ENCODE results near the gene ANKRD6.

The ANKRD6 gene

DNA sequence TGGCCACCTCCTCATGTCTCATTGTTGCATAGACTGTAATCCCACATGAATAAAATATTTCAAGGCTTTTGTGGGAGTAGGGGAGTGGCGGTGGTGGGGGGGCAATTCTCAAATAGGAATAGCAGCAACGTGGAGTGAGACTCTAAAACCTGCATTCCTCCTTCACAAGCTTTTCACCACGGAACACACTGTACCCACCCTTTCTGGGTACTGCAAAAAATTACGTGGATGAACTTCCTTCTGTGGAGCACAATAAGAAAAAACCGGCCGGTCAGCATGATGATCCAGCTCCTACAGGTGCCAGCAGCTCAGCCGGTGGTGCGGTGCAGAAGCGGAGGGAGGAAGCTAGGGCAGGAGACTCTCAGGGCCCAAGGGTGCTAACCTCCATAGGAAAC lies 19.9 kb upstream of the ANKRD6 start:
- no peak for DNase-seq (ENCODE audit: low spot score)

DNA sequence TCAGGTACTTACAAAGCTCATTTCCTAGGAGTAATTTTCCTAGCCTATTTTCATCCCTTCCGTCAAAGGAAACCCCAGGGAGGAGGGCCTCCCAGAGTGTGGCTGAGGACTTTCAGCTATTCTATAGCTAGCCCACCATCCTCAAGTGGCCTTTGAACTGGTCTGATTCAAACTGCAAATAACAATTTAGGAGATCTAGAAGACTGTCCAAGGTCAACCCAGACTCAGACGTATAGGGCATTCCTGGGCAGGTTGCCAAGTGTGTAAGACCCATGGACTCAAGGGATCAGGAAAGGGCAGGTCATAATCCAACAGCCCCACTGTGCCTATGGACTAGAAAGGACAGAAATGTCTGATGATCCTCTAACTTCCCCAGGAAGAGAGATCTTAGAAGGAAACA lies 18.7 kb upstream of the ANKRD6 start:
- DNase-seq (ENCODE audit: low spot score), result no peak

DNA sequence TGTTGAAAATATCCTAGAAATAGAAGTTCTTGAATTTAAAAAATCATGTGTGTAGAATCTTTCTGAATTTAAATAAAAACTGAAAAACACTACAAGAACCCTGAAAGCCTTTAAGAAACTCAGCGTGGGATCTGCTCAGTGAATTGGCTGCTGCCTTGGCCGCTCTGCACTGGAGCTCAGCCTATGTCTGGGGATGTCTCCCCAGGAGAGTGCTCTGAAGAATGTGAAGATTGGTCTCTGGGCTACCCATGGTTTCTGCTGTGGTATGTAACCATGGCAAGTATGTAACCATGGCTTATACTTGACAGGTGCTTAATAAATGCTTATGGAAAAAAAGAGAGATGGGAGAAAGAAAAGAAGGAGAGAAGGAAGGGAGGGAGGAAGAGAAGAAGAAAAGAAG lies 17.8 kb upstream of the ANKRD6 start:
- no peak for DNase-seq (ENCODE audit: low spot score)

DNA sequence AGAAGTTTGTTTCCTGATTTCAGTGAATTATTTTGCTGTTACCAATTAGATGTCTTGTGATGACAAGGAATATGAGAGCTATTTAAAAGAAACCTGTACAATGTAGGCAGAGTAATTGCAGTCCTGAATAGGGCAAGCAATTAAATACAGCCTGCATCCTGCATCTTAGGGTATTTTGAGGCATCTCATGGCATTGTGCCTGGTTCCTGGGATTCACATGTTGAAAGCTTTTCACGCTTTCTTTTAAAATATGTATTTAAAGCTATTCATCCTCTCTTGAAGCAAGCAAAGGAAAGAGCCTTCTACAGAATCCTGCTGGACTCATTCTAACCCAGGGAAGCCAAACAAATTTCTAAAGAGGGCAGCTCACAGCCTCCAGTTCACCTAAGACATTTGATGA lies 16.2 kb upstream of the ANKRD6 start:
- DNase-seq (ENCODE audit: low spot score), result no peak

DNA sequence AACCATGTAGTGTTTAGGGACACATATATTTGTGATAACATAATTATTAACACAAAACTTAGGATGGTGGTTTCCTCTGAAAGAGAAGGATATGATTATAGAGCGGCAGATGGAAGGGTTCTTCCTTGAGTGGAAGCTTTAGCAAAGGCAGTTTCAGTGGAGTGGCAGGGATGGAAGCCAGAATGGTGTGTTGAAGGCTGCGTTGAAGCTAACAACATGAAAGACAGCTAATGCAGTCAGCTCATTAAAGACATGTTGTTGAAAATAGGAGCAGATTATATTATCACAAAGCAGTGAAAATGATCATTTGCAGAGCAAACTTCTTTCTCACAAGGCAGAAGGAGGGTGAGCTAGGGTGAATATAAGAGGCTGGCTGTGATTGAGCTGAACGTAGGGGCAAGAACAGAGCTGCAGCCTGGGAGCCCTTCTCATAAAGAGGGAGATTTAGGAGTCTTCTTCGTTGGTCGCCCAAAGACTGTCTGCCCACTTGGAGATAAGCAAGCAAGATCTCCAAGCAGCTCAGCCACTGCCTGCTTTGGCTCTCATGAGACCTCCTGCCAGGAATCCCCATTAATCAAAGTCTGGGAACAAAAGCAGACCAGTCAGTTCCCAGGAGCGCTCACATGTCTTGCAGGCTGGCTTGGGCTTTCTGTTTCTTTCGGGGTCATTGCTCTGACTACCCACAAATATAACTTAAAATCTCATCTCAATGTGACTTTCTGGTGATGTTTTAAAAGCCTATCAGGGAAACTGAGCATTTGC lies 2.6 kb upstream of the ANKRD6 start:
- no peak for DNase-seq (ENCODE audit: low spot score)

DNA sequence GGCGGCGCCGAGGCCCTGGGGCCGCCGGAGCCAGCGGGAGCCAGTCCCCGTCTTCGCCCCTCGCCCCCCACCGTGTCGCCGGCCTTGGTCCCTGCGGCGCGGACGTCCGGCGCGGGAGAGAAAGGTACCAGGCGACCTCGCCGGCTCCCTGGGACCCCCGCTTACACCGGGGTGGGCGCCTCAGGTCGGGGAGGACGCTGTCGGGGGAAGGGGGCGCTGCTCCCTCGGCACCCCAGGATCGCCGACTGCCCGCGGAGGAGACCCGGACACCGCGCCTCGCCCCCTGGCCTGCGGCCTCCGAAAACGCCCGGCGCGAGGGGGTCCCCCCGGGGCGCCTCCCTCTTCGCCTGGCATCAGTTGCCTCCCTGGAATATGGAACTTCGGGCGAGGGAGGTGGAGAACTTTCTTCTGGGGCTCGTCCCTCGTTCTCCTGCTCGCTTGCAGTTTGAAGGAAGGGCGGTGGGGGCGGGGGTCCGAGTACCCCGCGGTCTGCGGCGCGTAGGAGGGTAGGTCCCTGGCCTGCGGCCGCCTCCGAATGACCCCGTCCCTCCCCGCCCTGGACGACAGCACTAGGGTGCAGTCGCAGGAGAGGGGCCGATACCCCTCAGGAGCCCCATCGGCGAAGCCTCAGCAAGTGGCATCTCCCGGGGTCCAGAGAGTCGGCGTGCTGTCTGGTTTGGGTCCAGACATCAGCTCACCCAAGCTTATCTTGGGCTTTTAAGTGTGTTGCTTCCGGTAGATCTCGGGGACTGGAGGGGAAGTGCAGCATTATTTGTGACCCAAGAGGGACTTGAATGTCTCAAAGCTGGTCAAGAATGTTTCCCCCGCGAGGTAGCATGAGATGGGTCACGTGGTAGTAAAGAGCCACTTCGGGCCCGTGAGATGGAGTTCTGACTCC lies 549 bp downstream of the ANKRD6 start:
- DNase-seq (ENCODE audit: low spot score), result no peak

DNA sequence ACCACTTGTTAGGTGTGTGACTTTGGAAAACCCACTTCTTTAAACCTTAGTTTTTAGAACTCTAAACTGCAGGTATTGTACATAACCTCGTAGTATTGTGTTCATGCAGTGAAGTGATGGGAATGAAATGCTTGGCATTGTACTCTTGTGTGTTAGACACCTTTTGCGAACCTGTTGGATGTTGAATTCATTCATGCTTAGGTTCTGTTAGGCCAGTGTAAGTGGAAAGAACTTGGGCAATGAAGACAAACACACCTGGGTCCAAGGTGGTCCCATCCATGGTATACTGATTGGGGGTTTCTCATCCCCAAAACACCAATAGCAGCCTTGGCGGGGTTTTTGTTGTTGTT lies 1.2 kb downstream of the ANKRD6 start:
- DNase-seq (ENCODE audit: low spot score), result no peak

DNA sequence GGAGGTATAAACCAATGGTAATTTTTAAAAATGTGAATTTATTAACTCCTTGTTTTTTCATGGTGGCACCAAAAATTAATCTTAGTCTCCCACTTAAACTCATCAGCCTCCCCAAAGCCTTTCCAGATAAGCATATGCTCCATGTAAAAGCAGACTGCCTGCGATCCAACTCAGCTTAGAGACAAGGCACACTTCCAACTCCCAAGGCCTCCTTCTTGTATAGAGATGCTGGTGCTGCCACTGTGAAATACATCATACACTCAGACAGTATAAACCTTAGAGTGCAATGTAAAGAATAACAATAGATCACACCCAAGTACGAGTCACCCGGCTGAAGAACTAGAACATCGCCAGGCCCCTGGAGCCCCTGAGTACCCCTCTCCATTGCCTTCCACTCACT lies 2.0 kb downstream of the ANKRD6 start:
- DNase-seq (ENCODE audit: low spot score), result no peak

DNA sequence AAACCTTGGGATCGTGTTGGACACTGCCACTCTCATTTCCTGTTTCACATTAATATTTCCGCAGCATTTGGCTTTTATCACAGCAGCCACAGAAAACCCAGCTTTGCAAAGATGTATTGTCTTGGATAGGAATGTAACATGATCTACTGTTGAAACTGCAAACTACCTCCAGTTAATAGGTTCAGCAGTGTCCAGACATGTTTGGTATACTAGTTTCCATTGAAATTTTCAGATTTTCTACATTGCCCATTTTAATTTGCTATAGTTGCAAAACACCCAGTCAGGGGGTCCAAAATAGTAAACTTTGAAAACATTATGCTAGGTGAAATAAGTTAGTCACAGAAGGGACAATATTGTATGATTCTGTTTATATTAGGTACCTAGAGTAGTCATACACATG lies 3.3 kb downstream of the ANKRD6 start:
- no peak for DNase-seq (ENCODE audit: low spot score)

DNA sequence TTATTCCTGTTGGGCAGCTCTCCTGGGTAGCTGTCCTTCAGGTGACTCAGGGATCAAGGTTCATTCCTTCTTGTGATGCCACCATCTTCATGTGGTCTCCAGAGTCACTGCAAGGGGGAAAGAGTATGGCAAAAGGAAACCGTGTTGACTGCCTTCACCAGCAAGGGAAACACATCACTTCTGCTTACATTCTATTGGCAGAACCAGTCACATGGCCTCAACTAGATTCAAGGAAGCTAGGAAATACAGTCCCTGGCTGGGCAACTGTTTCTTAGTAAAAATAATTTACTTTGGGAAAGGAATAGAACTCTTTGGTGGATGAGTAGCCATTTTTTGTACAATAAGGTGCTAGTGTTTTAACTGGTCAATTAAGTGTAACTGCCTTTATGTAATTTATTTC lies 5.3 kb downstream of the ANKRD6 start:
- DNase-seq (ENCODE audit: low spot score), result no peak

DNA sequence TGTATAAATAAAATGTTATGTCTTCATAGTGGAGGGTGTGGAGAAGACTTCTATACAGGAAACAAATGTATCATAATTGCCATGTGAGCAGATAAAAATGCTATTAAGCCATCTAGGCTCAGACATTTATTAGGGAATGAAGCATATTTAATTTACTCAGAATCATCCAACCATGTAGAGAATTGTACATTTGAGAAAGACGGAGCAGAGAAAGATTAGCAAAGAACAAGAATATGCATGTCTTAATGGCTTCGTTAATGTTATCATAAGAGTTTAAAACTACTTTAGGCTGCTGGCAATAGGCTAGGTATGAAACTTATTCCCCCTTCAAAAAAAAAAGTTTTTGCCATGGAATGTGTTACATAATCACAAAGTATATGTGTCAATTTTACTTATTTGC lies 6.1 kb downstream of the ANKRD6 start:
- no peak for DNase-seq (ENCODE audit: low spot score)

DNA sequence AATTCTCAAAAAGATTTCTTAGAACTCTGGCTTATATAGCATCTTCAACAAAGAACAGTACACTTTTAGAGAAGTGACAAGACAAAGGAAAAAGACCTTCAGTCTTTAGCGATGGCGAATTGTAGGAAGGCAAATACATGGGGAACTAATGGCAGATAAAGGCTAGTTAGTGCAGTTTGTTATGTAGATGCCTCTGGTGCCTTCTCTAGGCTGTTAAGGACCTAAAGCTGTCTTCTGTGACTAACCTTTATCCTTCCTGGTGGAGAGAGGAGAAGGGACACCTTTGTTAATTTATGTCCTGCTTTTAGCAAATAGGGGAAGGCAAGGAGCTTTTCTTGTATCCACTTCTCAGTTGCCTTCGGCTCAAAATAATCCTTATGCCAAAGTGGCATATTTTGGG lies 7.2 kb downstream of the ANKRD6 start:
- DNase-seq (ENCODE audit: low spot score), result no peak

DNA sequence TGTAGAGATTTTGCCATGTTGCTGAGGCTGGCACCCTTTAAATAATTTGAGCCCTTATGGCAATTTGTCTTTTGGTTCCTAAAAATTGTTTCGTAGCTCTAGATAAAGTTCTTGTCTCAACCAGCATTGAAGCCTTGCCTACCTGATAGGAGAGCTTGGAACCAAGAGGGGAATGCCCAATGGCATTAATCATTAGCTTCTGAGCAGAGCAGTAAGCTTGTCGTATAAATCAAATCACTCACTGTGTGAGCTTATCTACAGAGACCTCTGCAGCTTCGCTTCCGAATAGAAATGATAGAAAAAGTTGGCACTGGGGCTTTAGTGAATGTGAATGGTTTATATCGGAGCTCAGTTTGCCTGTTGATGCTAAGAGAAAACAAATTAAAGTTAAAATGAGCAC lies 10.7 kb downstream of the ANKRD6 start:
- DNase-seq (ENCODE audit: low spot score), result no peak

DNA sequence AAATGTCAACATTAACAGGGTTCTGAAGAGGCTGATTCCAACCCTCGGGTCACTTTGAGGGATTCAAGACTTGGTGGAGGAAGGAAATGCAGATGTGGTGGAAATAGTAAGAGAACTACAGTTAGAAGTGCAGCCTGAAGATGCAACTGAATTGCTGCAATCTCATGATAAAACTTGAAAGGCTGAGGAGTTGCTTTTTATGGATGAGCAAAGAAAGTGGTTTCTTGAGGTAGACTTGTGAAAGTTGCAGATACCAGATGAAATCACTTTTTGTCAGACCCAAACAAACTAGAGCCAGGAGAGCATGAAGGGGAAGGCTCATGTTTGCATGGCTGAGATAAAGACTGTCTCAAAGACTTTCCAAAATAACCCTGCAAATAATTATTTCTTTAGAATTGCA lies 16.2 kb downstream of the ANKRD6 start:
- no peak for DNase-seq (ENCODE audit: low spot score)

DNA sequence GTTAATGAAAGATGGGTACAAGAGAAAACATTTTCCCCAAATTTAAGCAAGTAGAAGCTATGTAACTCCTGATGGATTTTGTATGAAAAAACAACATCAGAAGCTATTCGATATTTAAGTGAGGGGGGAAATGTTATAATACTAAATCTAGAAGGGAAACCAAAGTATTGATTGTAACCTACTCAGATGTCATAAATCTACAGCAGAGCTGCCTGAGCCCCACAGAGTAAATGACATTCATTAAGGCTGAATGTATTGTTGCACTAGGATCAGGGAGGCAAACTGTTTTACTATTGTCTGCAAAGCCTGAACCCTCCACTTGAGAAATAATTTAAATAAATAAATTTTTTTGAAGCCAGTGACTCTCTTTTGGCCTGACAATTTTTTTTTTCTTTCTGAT lies 19.3 kb downstream of the ANKRD6 start:
- DNase-seq (ENCODE audit: low spot score), result no peak

DNA sequence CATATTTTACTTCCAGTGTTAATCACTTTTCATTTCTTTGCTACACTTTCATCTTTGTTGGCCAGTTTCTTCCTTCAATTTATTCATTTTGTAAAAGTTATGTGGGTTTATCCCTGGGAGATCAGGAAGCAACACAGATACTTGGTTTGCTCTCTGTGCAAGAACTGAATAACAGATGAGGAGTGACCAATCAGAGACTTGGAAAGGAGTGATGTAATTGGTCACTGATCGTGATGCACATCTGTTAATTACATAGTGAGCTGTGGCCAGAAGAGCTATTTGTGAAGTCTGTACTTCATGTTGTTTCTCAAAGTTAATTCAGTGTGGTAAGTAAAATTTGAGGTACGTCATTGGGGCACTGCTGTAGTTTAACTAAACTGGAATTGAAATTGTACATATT lies 21.3 kb downstream of the ANKRD6 start:
- DNase-seq (ENCODE audit: low spot score), result no peak

DNA sequence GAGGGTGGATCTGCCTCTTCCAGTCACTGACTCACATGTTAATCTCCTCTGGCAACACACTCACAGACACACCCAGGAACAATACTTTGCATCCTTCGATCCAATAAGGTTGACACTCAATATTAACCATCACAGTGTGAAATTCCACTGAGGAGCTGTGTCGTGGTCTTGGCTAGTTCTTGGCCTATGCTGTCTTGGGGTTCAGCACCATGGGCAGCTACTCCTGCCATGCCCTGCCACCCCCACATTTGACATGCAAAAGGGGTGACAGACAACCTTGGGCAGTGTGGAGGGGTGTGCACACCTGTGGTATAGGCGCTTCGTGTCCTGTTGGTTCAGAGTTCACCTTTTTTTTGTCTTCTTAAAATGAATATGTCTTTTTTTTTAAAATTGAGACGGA lies 25.8 kb downstream of the ANKRD6 start:
- DNase-seq (ENCODE audit: low spot score), result no peak

DNA sequence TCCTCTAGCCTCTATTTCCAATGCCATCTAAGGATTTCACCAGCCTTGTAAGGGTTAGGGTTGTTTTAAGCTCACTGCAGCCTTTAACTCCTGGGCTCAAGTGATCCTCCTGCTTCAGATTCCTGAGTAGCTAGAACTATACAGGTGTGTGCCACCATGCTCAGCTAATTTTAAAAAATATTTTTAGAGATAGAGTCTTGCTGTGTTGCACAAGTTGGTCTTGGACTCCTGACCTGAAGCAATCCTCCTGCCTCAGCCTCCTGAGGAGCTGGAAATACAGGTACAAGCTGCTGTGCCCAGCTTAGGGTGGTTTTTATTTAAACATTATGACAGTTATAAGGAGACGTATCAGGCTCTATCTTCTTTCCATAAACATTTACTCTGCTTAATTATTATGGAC lies 26.5 kb downstream of the ANKRD6 start:
- no peak for DNase-seq (ENCODE audit: low spot score)

DNA sequence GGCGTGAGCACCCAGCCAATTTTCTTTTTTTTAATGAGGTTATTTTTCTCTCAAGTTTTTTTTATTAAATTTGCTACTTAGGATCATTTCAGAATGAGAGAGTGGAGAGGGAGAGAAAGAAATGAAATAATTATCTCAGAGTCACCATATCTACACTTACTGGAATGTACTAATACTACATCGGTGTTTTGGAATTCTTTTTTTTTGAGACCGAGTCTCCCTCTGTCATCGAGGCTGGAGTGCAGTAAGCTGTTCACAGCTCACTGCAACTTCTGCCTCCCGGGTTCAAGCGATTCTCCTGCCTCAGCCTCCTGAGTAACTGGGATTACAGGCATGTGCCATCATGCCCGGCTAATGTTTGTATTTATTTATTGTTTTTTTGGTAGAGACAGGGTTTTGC lies 27.8 kb downstream of the ANKRD6 start:
- no peak for DNase-seq (ENCODE audit: low spot score)

DNA sequence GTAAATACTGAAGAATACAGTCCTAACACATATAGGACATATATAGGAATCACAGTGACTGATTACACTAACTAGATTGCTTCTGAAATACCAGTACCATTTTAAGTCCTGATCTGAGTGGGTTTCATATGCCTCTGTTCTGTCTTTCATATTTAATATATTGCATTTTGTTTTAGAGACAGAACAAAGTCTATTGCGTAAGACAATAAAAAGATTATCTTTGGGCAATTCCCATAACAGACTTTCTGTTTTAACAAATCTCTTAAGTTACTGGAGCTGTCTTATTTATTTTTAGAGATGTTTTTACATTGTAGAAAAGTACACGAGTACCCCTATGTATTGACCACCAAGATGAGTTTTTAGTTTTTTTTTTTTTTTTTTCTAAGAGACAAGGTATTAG lies 29.6 kb downstream of the ANKRD6 start:
- DNase-seq (ENCODE audit: low spot score), result no peak

DNA sequence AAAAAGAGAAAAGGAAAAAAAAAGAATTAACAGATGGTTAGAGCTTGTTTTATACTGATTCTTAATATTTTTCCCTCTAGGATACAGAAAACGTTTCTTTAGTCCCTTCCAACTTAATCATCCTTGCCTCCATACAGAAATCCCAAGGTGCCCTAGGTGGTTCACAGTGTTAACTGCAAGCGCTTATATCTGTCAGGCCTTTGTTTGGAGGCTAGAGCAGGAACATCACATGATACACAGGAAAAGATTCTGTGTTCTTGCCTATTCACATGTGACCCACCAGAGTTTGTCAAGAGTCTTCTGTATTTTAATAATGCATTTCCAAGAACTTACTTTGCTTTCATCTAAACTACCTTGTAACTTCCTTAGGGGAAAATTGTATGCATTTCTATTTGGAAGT lies 31.3 kb downstream of the ANKRD6 start:
- DNase-seq (ENCODE audit: low spot score), result no peak

DNA sequence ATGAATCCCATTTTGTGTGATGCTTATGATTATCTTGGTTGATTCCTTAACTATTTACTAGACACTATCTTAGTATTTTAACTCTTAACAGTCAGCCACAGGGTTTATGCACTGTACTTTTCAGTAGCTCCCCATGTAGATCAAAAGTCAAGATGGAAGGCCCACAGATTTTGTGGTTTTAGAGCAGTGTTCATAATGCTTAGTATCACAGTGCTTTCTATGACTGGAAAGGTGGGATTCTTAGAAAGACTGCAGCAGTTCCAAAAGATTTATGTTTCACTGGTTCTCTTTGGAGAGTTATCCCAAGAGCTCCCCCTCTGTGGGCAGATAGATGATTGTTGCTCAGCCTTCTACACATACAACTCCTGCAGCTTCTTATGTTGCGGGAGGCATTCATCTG lies 34.5 kb downstream of the ANKRD6 start:
- no peak for DNase-seq (ENCODE audit: low spot score)

DNA sequence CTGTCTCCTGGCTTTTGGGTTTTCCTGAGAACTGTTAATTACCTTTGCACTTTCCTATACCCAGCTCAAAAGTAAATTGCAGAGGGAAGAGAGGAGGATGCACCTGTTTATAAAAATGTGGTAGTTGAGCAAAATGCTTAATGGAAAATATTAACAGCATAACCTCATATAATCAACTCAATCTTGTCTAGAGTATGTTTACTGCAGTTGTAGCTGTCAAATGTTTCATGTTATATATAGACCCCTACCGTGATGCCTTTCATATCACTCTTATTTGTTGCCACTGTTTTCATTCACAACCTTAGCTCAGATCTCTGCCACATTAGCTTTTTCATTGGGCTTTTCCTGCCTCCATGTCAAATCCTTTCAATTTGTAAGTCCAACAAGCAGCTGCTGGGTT lies 36.0 kb downstream of the ANKRD6 start:
- DNase-seq (ENCODE audit: low spot score), result no peak
